Fibroblast of lung (primary cell): ENCODE data around the gene MICAL2. TPM values are rescaled to one million over a fixed set of nuclear protein-coding genes. Genes with fewer than 3 reads are reported as not detected.

Experiments
- DNase-seq, 2 donors: peaks; one replicate each; pipeline versions ENCODE4 v3.0.0 to v3.0.0-alpha.2; 2010; ENCODE audit warnings: low read depth in 2 of 2
- H2AFZ ChIP-seq: 2 replicates; pipeline ENCODE4 v1.5.1; 2012; ENCODE audit warnings: low read length, control low read depth, inconsistent platforms
- H3K27ac ChIP-seq: 2 replicates; pipeline ENCODE4 v1.5.1; 2011; ENCODE audit warnings: low read length, control low read depth; ENCODE audit not compliant: insufficient read depth
- H3K27me3 ChIP-seq: 2 replicates; pipeline ENCODE4 v1.5.1; 2011; ENCODE audit warnings: mild to moderate bottlenecking, low read length; ENCODE audit not compliant: control insufficient read depth, insufficient read depth
- H3K36me3 ChIP-seq: 2 replicates; pipeline ENCODE4 v1.5.1; 2011; ENCODE audit warnings: low read length; ENCODE audit not compliant: control insufficient read depth, insufficient read depth
- H3K4me1 ChIP-seq: 2 replicates; pipeline ENCODE4 v1.5.1; 2011; ENCODE audit warnings: low read length; ENCODE audit not compliant: control insufficient read depth, insufficient read depth; ENCODE audit errors: extremely low read depth
- H3K4me2 ChIP-seq: 2 replicates; pipeline ENCODE4 v1.5.1; 2011; ENCODE audit warnings: low read length, control low read depth; ENCODE audit not compliant: insufficient read depth; ENCODE audit errors: extremely low read depth
- H3K4me3 ChIP-seq, 4 experiments: fragments of 200-600 bp in 1 of 4; sonication (generic) in 1 of 4; replicated peaks in 1 of 4; 2 replicates each; pipeline ENCODE4 v1.5.1; 2011 to 2016; ENCODE audit warnings: low read length in 4 of 4, low read depth in 3 of 4, mild to moderate bottlenecking in 3 of 4, control low read depth in 2 of 4, inconsistent platforms in 1 of 4, mixed read lengths in 1 of 4; ENCODE audit not compliant: insufficient read depth in 1 of 4; ENCODE audit errors: control extremely low read depth in 1 of 4
- H3K79me2 ChIP-seq: 2 replicates; pipeline ENCODE4 v1.5.1; 2012; ENCODE audit warnings: mild to moderate bottlenecking, low read length, inconsistent platforms; ENCODE audit not compliant: control insufficient read depth, insufficient read depth
- H3K9ac ChIP-seq: 2 replicates; pipeline ENCODE4 v1.5.1; 2011; ENCODE audit warnings: mild to moderate bottlenecking, low read length, control low read depth; ENCODE audit not compliant: insufficient read depth
- H3K9me3 ChIP-seq: 2 replicates; pipeline ENCODE4 v1.5.1; 2012; ENCODE audit warnings: low read depth, low read length; ENCODE audit not compliant: control insufficient read depth, insufficient read depth
- H4K20me1 ChIP-seq: 2 replicates; pipeline ENCODE4 v1.5.1; 2011; ENCODE audit warnings: low read length; ENCODE audit not compliant: control insufficient read depth, insufficient read depth; ENCODE audit errors: extremely low read depth
- CTCF ChIP-seq, 2 donors: IDR thresholded peaks in 1 of 2; conservative IDR thresholded peaks in 1 of 2; 1 replicate in 1 of 2; 2 replicates in 1 of 2; pipeline ENCODE4 v1.5.1; 2011 to 2012; ENCODE audit warnings: low read length in 2 of 2, control low read depth in 1 of 2, inconsistent platforms in 1 of 2, low read depth in 1 of 2, mild to moderate bottlenecking in 1 of 2
- EZH2 ChIP-seq: IDR thresholded peaks from 2 replicates; pipeline ENCODE4 v1.5.1; 2012; ENCODE audit warnings: low read length, control low read depth, mild to moderate bottlenecking; ENCODE audit errors: missing control alignments
- polyA plus RNA-seq, 2 donors: library from polyadenylated mRNA; depleted of rRNA in 1 of 2; stranded (reverse) in 1 of 2; unstranded in 1 of 2; fragments of >200 nt; gene quantifications; 2 replicates each; pipeline ENCODE4 v1.2.1, GENCODE V29; 2011 to 2012; ENCODE audit warnings: missing spikeins in 1 of 2
- total RNA-seq: library from RNA; depleted of rRNA; stranded (reverse); fragments of >200 nt; gene quantifications from 2 replicates; pipeline ENCODE4 v1.2.1, GENCODE V29; 2014

MICAL2 gene
- total and polyA plus RNA-seq, 2 donors (not counting 1 experiment from before 2014, with no cell fraction given) = 78.5 to 275 TPM

GRCh38 chr11:12089041-12089440 lies 21.3 kb upstream of the MICAL2 start:
- no peaks in the 10 kb centered on the region for H3K9me3 ChIP-seq
- TF ChIP-seq CTCF (conservative IDR thresholded peaks at IDR 0.05 in 1 of 2, IDR thresholded peaks at IDR 0.05 in 1 of 2; ENCODE audit: low read depth in 1 of 2, low read length in 2 of 2) (no peak), EZH2 (no peak)
- no peak overlapping the region for H2AFZ ChIP-seq
- H3K27ac ChIP-seq = peak overlapping the region; percentile 82
- peaks cover 46% of the 10 kb centered on the region for H3K4me1 ChIP-seq
- H4K20me1 ChIP-seq = no peaks in the 10 kb centered on the region
- H3K4me2 ChIP-seq = no peak overlapping the region
- no peak overlapping the region for H3K9ac ChIP-seq
- H3K27me3 ChIP-seq = no peaks in the 10 kb centered on the region
- no peaks in the 10 kb centered on the region for H3K36me3 ChIP-seq
- no peak for DNase-seq
- no peaks in the 10 kb centered on the region for H3K79me2 ChIP-seq
- H3K4me3 ChIP-seq = no peak overlapping the region

DNA sequence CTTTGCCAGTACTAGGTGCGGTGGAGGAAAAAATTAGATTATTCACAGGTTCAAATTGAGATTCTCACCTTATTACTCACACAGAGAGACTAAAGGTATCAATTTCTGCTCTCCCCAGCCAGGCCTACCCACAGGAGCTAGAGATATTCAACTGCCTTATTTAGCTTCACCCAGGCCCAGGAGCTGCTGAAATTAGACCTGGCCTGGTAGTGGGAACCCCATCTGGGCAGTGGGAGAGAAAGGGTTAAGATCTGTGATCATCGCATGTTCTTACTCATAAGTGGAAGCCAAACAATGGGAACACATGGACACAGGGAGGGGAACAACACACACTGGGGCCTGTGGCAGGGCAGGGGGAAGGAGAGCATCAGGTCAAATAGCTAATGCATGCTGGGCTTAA lies 20.9 kb upstream of the MICAL2 start:
- Histone ChIP-seq H3K4me1 (peaks cover 46% of the 10 kb centered on the region), H3K4me2 (no peak overlapping the region), H3K9me3 (no peaks in the 10 kb centered on the region), H3K27ac (peak overlapping the region; percentile 82), H3K9ac (no peak overlapping the region), H3K27me3 (no peaks in the 10 kb centered on the region), H2AFZ (no peak overlapping the region), H3K36me3 (no peaks in the 10 kb centered on the region), H4K20me1 (no peaks in the 10 kb centered on the region), H3K79me2 (no peaks in the 10 kb centered on the region), H3K4me3 (no peak overlapping the region)
- no peak for TF ChIP-seq CTCF (conservative IDR thresholded peaks at IDR 0.05 in 1 of 2, IDR thresholded peaks at IDR 0.05 in 1 of 2; ENCODE audit: low read depth in 1 of 2, low read length in 2 of 2)
- TF ChIP-seq EZH2 = no peak
- no peak for DNase-seq

DNA sequence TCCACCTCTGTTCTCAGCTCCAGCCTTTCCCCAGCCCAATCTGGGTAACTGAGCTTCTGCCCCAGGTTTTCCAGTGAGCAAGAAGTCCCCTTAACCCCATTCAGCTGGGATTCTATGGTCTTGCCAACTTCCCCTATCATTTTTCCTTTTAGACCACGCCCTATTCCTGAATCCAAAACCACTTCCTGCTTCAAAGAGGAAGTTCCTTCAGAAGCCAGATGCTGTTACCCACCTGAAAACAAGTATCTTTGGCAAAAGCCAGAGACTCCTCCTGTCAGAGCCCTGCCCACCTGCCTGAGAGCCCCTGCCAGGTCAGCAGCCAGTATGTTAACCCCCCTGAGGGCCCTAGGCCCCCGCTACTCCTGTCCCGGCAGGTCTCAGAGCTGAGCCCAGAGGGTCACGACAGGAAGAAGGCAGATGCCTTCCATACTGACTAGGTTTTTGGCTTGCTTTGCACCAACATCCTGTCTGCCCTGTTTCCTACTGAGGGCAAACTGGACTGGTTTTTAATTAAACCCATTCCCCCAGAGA lies 20.3 kb upstream of the MICAL2 start:
- DNase-seq = peak; percentile 58 to 80
- peak overlapping the region; percentile 33 for H3K4me2 ChIP-seq
- no peaks in the 10 kb centered on the region for H3K79me2 ChIP-seq
- H3K27me3 ChIP-seq = no peaks in the 10 kb centered on the region
- H3K9me3 ChIP-seq = no peaks in the 10 kb centered on the region
- no peak overlapping the region for H3K9ac ChIP-seq
- no peak for TF ChIP-seq EZH2
- no peak for TF ChIP-seq CTCF (conservative IDR thresholded peaks at IDR 0.05 in 1 of 2, IDR thresholded peaks at IDR 0.05 in 1 of 2; ENCODE audit: low read depth in 1 of 2, low read length in 2 of 2)
- H3K4me3 ChIP-seq = no peak overlapping the region
- no peaks in the 10 kb centered on the region for H3K36me3 ChIP-seq
- peak overlapping the region; percentile 4 for H2AFZ ChIP-seq
- peak overlapping the region; percentile 82 for H3K27ac ChIP-seq
- H4K20me1 ChIP-seq = no peaks in the 10 kb centered on the region
- peaks cover 45% of the 10 kb centered on the region for H3K4me1 ChIP-seq
